Stimulated activated CD4-positive, alpha-beta T cell treated with anti-CD3 and anti-CD28 coated beads, TNF-alpha, amount 100 ng/mL, for 48 hours (primary cell): Measurements from ENCODE around the gene NUAK1.

Experiments
- DNase-seq, 3 donors: peaks; one replicate each; pipeline ENCODE4 v3.0.0-alpha.2; 2020; ENCODE audit warnings: low read depth in 3 of 3

The NUAK1 gene

GRCh38 chr12:106138633-106139421 is at the start of gene NUAK1:
NUAK1 (minus strand) TSS chr12:106138954; CDS start chr12:106138653, 301 bp downstream.
- DNase-seq: no peak

DNA sequence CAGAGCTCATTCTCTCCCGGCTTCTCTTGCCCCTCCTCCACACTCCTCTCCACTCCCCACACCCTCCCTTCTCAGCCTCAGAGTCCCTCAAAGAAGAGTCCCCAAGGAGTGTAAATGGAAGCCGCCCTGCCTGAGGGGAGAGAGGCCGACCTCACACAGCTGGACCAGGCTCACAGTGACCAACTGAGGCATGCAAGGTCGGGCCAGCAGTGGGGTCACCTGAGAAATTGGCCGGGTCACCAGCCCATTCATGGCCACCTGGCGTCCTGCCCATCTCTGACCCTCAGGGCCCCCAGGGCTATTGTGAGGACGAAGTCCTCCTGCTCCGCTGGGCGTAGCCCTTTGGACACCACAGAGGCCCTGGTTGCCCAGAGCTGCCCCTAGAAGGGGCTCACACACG is 49.5 kb upstream of the NUAK1 start:
- no peak for DNase-seq

DNA sequence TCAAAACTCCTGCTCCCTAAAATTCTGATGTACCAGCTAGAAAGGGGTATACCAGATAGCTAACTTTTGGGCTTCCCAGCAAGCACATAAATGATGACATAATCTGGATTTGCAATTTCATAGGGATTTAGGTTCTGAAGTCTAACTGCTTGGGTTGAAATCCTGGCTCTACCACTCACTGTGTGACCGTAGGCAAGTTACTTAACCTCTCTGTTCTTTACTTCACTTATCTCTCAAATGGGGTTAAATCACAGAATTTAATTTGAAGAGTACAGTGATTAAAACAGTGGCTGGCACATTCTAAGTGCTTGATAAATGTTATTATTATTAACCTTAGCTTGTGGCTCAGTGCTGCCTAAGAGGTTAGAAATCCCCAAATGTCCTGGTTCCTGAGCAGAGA is 49.1 kb upstream of the NUAK1 start:
- DNase-seq: no peak

DNA sequence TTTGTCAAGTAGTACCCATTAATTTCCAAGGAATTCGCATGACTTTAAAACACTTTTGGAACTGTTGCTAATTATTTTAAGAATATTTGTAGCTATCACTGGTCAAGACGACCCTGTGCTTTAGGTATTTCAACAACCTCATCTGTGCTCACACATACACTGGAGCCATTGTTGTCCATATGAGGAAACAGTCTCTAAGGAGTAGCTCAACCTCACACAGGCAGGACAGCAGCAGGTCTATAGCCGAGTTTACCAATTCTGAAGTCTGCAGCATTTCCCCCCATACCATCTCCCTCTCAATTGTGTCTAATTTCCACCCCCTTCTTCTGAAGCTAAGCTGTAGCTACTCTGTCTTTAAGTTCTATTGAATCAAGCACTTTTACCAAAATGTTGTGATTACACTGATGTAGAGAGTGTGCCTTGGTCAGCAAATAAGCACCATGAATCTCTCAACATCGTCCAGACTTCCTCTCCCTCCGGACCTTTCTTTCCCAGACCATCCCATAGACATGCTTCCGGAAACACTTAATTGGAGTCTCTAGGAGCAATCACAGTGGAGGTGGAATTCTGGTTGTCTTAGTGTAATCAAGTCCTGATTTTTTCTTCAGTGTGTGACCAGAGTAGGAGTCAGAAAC is 48.5 kb upstream of the NUAK1 start:
- no peak for DNase-seq

DNA sequence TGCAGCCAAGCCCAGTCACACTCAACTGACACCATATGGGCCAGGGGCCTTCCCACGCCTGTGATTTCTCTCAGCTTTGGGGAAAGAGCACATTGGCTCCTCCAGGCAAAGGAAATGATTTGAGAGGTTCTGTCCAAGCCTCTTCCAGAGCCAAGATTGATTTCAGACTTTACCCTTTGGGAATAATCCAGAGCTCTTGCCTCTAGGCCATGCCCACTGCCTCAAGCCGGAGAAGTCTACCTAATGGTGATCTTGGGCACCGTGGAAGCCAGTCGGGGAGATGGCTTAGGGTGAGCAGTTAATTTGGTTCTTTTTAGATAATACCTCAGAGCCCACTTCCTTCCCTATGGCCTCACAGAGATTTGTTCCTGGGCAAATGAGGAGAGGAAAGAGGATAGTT is 45.0 kb upstream of the NUAK1 start:
- DNase-seq: no peak

- no peak for DNase-seq
Observed at GRCh38 chr12:106181401-106182114, 42.8 kb upstream of the NUAK1 start.

DNA sequence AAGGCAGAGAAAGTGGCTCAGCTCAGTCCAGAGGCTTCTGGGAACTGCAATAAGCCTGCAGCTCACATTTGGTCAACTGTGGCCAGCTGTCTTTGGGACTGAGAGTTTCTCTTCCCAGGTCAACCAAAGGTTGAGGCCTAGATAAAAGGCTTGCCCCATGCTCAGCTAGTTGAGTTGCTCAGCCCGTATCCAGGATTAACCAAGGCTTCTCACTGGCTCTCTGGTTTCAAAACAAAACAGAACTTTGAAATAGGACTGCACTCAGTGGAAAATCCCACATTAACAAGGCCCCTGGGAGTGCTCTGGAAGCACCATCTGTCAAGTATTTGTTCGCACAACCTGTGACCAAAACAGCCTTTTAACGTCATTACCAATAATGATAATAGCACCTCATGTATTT is 40.3 kb upstream of the NUAK1 start:
- no peak for DNase-seq

- DNase-seq: no peak
Observed at GRCh38 chr12:106178562-106178961, 39.8 kb upstream of the NUAK1 start.

- no peak for DNase-seq
Observed at GRCh38 chr12:106176560-106176959, 37.8 kb upstream of the NUAK1 start.

DNA sequence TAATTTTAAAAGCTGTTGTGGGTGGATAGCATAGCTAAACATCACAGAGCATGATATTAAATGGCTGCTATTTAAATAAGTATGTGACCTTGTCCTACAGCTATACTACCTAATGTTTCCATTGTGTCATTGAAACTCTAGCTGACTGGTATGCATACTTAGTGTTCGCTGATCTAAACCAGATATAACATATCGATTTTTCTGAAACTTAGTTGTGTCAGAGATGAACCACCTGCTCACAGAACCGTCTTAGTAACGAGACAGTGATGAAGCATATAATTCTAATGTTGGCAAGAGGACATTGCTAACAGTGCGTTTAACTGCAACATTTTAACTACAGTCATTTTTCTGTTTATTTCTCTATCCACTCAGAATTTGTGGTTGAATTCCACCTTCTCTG is 36.1 kb upstream of the NUAK1 start:
- no peak for DNase-seq

- DNase-seq: no peak
Observed at GRCh38 chr12:106173442-106173841, 34.7 kb upstream of the NUAK1 start.

DNA sequence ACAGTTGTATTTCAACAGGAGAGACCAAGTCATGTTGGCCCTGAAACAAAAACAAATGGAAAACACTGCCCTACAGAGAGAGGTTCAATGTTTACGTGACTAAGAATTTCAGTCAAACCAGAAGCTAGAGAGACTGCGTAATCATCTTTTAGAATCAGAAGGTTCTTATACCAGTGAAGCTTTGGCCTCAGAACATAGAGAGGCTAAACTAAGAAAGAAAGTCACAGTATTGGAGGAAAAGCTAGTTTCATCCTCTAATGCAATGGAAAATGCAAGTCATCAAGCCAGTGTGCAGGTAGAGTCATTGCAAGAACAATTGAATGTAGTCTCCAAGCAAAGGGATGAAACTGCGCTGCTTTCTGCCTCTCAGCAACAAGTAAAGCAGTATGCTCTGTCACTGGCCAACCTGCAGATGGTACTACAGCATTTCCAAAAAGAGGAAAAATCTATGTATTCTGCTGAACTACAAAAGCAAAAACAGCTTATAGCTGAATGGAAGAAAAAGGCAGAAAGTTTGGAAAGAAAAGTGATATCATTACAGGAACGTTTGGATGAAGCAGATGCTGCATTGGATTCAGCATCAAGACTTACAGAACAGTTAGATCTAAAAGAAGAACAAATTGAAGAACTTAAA is 32.5 kb upstream of the NUAK1 start:
- peak in 1 of 3 donors; percentile 5 for DNase-seq

DNA sequence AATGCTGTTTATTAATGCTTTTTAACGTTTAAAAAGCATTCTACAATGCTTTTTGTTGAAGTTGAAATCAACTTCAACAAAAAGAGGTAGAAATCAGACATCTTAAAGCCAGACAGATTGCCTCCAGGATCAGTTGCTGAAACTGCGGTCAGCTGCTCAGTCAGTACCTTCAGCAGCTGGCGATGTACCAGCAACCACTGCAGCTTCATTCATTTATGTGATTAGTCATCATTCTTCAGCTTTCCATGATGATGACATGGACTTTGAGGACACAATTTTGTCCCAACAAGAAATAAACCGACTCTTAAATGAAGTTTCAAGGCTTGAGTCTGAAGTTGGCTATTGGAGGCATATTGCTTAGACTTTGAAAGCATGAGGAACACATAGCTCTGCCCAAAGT is 31.5 kb upstream of the NUAK1 start:
- no peak for DNase-seq

- no peak for DNase-seq
Observed at GRCh38 chr12:106163712-106164111, 25.0 kb upstream of the NUAK1 start.

DNA sequence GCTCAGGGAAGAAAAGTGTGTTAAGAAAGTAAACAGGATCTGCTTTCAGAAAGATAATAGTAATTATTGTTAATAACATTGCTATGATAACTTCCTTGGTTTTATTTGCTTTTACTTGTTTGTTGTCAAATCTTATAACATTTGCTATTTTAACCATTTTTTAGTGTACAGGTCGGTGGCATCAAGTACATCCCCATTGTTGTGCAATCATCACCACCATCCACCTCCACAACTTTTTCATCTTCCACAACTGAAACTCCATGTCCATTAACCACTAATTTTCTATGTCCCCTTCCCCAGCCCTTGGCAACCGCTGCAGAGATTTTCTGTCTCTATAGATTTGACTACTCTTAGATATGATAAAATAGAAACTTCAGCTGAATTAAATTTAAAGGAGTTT is 22.7 kb upstream of the NUAK1 start:
- no peak for DNase-seq

DNA sequence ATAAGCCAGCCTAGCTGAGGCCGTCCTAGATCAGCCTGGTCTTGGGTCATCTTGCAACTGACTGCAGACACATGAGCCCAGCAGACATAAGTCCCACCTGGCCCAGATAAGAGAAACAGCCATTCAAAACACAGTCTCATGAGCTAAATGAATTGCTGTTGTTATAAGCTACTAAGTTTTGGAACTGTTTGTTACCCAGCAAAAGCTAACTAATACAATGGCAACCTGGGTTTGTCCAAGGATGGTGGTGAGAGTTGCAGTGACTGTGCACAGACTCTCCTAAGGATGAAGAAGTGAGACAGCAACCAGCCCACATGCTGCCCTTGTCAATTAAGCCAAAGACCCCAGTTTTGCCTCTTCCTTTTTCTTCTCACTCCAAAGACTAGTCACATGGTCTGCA is 22.2 kb upstream of the NUAK1 start:
- no peak for DNase-seq

GRCh38 chr12:106157802-106158201 is 19.0 kb upstream of the NUAK1 start:
- DNase-seq: no peak

- DNase-seq: no peak
Observed at GRCh38 chr12:106154751-106155273, 16.1 kb upstream of the NUAK1 start.

DNA sequence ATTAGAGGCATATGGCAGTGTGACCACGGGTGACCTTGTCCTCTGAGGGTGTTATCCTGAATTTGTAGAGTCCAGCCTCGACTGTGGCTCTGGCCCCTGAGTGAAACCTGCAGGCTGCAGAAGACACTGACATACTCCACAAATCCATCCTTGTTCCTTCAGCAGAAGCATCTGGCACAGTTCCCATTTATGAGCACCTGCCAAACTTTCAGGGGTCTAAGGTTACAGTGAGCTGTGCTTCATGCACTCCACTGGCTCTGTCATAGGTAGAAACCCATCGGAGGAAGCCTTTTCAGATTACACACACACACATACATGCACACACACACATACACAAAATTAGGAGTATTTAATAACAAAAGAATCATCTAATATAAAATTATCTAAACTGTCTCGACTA is 13.6 kb upstream of the NUAK1 start:
- no peak for DNase-seq

DNA sequence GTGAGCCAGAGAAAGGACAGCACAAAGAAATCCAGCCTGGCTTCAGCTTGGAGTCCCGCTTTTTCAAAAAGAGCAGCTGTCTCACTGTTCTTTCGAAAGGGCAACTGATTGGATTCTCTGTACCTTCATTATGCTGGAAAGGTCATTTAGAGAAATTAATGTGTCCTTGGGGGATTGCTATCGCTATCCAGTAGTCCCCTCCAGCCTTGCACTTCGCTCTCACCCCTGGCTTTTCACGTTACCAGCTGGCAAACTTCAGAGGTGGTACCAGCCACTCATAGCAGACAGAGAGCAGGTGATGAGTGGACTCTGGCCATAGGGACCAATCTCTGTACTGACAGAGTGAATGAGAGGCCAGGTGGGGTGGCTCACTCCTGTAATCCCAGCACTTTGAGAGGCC is 11.8 kb upstream of the NUAK1 start:
- no peak for DNase-seq

- DNase-seq: no peak
Observed at GRCh38 chr12:106149096-106149784, 10.5 kb upstream of the NUAK1 start.

GRCh38 chr12:106147956-106148355 is 9.2 kb upstream of the NUAK1 start:
- no peak for DNase-seq
